Loucy (cell line): ENCODE data around the gene SLC6A5.

ENCODE experiments used
- EZH2phosphoT487 ChIP-seq: fragments of 200-600 bp; IDR thresholded peaks from 2 replicates; pipeline ENCODE4 v1.6.1; 2018; ENCODE audit warnings: antibody characterized with exemption, mild to moderate bottlenecking, moderate library complexity, borderline replicate concordance
- TF ChIP-seq, protein P1 (sequence below): fragments of 200-600 bp; sonication (generic); conservative IDR thresholded peaks from 2 replicates; pipeline ENCODE4 v1.5.1; 2014; ENCODE audit warnings: mild to moderate bottlenecking, antibody characterized with exemption, low read length

DNA sequence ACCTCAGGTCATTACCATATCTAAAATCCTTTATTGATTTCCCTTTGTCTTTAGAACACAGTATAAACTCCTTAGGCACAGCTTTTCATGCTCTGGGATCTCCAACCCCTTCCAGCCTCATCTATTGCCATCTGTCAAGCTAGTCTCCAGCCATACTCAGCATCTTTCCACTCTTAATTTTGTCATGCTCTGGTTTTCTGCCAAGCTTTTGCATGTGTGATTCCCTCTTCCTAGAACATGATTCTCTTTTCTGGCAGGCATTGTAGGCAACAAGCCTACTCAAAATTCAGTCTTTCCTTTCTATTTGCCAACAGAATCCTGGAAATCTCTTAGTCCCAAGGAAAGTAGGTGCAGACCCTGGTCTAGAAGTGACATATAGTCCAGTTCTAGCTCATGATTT, 35.5 kb upstream of the SLC6A5 start:
- TF ChIP-seq, protein P1, sequence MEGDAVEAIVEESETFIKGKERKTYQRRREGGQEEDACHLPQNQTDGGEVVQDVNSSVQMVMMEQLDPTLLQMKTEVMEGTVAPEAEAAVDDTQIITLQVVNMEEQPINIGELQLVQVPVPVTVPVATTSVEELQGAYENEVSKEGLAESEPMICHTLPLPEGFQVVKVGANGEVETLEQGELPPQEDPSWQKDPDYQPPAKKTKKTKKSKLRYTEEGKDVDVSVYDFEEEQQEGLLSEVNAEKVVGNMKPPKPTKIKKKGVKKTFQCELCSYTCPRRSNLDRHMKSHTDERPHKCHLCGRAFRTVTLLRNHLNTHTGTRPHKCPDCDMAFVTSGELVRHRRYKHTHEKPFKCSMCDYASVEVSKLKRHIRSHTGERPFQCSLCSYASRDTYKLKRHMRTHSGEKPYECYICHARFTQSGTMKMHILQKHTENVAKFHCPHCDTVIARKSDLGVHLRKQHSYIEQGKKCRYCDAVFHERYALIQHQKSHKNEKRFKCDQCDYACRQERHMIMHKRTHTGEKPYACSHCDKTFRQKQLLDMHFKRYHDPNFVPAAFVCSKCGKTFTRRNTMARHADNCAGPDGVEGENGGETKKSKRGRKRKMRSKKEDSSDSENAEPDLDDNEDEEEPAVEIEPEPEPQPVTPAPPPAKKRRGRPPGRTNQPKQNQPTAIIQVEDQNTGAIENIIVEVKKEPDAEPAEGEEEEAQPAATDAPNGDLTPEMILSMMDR: no peak
- TF ChIP-seq EZH2phosphoT487: no peak
